HG02981 (cell line): ENCODE measurements around the gene TAGLN.
"Not testable (repeated sequence)": the region's sequence is repeated elsewhere in the genome, so short reads cannot be mapped to it uniquely, and the experiment has no call there.

Experiments used
- ATAC-seq: cut with Tn5 transposase; IDR thresholded peaks from one replicate; pipeline ENCODE4 v1.9.1; 2021; ENCODE audit warnings: mild to moderate bottlenecking, moderate library complexity; ENCODE audit not compliant: unreplicated experiment

TAGLN gene

DNA sequence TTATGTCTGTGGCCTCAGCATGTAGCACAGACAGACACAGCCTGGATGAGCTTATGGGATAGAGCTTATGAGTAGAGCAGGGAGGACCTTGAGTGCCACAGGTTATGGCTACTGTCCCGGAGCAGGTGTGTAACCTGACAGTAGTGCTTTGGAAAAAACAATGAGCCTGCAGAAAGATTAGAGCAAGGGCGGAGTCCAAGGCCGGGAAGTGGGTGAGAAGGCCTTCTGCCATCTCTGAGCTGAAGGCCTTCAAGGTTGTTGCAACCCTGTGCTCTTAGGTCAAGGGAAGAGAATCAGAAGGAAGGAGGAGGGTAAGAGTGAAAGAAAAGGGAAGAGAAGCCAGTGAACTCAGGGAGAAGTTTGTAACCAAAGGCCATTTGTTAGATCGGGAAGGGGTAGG, 3.9 kb upstream of the TAGLN start:
- ATAC-seq = no peak

DNA sequence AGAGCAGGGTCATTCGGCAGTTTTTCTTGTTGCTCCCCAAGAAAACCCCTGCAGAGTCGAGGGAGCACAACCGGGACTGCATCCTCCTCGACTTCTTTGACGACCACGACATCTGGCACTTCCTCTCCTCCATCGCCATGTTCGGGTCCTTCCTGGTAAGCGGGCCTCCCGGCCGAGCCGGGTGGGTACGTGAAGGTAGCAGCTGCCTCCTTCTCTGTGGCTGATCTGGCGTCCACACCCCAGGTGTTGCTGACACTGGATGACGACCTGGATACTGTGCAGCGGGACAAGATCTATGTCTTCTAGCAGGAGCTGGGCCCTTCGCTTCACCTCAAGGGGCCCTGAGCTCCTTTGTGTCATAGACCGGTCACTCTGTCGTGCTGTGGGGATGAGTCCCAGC, 3.4 kb upstream of the TAGLN start:
- ATAC-seq = no peak

GRCh38 chr11:117197006-117197405, 2.2 kb upstream of the TAGLN start:
- ATAC-seq = no peak

DNA sequence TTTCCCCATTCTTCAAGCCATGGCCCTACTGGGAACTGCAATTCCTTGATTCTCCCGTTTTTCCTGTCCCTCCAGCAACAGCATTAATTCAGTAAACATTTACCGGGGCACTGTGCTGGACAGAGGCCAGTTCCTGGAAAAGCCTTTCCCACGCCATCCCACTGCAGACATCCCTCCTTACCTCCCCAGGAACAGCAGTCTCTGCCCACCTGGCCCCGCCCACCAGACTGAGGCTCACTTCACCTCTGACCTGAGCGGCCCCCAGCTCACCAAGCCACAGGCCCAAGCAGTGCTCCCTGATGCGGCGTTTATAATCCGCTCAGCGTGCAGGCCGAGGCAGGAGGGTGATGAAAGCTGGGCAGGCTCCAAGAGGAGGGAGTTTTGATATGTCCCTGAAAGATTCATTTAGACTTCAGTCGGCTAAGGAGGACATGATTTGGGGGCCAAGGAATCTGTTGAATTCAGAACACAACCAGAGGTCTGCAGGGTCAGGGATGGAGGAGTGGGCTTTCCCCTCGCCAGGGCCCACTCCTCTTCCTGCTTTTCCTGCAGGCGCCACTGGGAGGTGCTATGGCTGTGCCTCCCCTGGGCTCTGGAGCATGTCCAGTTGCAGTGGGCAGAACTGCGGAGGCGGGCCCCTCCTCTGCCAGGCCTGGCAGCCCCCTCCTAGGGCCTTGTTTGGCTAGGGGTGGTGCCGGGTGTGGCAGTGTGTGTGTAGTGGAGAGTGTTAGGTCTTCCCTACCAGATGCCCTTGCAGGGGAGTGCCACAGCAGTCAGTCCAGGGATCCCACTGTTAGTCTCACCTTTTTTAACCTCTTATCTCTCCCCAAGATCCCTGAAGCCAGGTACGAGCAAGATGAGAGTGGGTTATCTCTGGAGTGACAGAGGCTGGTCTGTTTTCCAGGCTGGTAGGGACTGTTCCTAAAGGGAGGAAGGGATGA, 1.4 kb upstream of the TAGLN start:
- no peak for ATAC-seq

DNA sequence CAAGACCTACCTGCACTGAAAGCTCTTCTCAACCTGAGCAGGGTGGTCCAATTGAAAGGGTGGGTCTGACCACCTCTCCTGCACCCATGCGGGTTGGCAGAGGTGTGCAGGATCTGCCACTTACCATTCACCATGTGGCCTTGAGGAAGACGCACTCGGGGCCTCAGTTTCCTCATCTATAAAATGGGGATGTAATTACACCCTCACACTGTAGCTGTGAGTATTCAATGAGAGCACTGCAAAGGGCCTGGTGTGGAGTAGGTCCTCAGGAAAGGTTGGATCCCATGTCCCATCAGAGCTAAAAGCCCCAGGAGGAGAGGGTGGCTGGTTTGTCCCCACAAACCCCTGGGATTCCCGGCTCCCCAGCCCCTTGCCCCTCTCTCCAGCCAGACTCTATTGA, 557 bp upstream of the TAGLN start:
- no peak for ATAC-seq

GRCh38 chr11:117199916-117200812, 994 bp downstream of the TAGLN start:
- ATAC-seq = no peak

GRCh38 chr11:117200813-117201657, 1.9 kb downstream of the TAGLN start:
- ATAC-seq = no peak

GRCh38 chr11:117201658-117202305, 2.6 kb downstream of the TAGLN start:
- no peak for ATAC-seq

DNA sequence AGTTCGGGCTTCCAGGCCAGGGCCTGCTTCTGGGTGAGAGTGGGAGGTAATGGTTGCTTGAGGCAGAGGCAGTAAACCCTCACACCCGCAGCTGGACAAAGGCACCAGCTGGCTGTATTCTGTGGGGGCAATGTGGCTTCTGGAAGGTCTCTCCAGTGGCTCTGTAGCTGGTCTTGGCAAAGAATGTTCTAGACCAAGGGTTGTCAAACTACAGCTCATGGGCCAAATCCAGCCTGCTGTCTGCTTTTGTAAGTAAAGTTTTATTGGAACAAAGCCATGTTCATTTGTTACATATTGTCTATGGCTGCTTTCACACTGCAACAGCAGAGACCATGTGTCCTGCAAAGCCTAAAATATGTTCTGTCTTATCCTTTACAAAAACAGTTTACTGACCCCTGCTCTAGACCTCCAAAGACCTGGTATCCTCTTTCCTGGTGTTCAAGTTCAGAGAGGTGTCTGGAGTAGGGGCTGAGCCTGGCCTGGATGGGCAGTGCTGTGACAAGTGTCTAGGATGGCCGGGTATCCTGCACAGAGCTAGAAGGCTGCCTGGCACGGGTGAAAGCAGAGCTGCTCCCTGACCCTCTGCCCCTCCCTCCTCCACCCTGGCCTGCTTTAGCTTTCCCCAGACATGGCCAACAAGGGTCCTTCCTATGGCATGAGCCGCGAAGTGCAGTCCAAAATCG, 3.4 kb downstream of the TAGLN start:
- ATAC-seq = no peak

DNA sequence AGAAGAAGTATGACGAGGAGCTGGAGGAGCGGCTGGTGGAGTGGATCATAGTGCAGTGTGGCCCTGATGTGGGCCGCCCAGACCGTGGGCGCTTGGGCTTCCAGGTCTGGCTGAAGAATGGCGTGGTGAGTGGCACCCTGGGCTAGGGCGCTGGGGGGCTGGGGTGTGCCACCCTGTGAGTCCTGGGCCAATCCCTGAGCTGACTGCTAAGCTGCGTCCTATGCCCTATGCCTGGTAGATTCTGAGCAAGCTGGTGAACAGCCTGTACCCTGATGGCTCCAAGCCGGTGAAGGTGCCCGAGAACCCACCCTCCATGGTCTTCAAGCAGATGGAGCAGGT, 3.9 kb downstream of the TAGLN start:
- ATAC-seq = no peak

DNA sequence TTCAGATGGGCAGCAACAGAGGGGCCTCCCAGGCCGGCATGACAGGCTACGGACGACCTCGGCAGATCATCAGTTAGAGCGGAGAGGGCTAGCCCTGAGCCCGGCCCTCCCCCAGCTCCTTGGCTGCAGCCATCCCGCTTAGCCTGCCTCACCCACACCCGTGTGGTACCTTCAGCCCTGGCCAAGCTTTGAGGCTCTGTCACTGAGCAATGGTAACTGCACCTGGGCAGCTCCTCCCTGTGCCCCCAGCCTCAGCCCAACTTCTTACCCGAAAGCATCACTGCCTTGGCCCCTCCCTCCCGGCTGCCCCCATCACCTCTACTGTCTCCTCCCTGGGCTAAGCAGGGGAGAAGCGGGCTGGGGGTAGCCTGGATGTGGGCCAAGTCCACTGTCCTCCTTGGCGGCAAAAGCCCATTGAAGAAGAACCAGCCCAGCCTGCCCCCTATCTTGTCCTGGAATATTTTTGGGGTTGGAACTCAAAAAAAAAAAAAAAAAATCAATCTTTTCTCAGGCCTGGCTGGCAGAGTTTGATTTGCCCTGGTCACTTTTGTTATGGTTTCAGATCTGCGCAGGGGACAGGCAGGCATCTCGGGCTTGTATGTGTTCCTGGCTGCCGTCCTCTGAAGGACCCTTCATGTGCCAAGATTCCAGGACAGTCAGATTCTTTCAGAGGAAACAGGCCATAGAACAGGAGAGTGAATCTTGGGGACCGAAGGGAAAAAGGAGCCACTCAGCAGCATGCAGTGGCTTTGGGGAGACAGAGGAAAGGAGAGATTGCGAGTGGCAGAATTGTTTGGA, 5.3 kb downstream of the TAGLN start:
- no peak for ATAC-seq

DNA sequence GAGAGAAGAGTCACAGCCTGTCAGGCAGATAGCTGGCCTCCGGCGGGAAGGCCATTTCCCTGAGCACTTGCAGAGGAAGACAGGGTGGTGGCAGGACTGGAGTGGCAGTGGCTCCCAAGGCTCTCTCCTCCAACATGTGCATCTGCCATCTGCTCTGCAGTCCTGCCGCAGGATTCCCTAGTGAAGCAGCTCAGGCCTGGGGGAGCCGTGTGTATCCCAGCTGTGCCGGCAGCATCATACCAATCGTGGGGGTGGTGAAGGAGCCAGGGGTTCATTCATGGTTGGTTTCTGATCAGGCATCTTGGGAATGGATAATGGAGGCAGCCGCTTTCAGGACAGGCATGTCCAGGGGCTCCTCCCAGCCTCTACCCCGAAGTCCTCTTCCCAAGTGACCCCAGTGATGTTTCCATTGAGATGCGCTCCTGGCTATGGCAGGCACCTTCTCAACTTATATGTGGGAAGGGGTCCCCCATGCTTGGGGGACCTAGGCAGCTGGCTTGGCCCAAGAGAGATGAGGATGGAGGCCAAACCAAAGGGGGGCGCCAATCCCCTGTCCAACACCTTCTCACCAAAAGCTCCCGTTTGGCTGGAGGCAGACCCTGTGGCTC, 6.1 kb downstream of the TAGLN start:
- no peak for ATAC-seq

DNA sequence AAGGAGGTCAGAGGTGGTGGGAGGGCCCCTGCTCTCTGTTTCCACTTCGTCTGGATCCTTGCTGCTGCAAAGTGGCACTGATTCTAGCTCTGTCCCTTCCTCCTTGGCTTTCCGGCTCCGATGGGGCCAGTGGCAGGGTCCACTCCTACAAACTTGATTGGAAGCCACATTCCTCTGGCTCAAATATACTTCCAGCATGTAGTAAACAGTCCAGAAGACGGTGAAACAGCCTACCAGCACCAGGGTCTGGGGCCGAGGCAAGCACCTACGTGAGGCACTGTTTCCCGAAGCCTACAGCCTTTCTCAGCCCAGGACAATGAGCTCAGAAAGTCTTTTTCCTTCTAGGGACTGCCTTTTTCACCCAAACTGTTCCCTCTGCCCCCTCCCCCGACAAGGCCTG, 6.9 kb downstream of the TAGLN start:
- not testable (repeated sequence) for ATAC-seq

DNA sequence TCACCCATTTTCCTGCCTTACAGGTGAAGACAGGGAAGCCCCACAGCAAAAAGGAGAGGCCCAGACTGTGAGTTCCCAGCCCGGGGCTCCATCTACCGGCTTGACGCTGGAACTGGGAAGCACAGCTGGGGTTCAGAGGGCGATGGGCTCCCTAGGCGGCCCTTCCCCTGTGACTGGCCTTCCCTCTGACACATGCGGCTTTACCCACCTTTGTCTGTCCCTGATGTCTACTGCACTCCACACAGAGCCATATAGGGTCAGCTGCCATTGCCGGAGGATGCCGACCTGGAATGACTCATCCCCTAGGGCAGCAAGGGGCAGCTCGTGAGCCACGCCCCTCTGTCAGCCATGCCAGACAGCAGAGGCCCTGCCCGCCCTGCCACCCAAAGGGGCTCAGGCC, 7.7 kb downstream of the TAGLN start:
- ATAC-seq = not testable (repeated sequence)

GRCh38 chr11:117207481-117207880, 8.3 kb downstream of the TAGLN start:
- ATAC-seq = not testable (repeated sequence)

DNA sequence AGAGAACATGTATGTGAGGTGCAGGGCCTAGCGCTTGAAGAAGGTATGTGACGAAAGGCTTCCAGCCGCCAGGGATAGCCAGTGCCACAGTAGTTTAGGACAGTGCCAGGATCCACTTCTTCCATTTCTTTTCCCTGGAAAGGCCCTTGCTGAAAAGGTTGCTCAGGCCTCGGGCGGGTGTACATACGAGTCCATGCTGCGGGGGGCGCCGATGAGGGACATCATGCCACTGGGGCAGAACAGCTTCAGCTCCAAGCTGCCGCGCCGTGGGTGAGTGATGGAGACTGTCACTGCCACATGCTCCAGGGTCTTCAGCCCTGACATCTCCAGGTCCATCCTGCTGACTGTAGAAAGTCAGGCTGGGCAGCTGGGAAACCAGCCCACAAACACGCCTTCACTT, 9.5 kb downstream of the TAGLN start:
- ATAC-seq = not testable (repeated sequence)

GRCh38 chr11:117209351-117210125, 10.4 kb downstream of the TAGLN start:
- not testable (repeated sequence) for ATAC-seq

GRCh38 chr11:117210620-117211019, 11.4 kb downstream of the TAGLN start:
- no peak for ATAC-seq
